ENCODE data around the gene CMBL. TPM values are rescaled to one million over a fixed set of nuclear protein-coding genes. Genes with fewer than 3 reads are reported as not detected.
A peak's percentile ranks its signal among the peaks of the same experiment; 100 is the strongest.

Gene CMBL
- total RNA-seq, 4 donors from 2014 or later, result 10.3 to 32.0 (median 23.4) TPM

DNA sequence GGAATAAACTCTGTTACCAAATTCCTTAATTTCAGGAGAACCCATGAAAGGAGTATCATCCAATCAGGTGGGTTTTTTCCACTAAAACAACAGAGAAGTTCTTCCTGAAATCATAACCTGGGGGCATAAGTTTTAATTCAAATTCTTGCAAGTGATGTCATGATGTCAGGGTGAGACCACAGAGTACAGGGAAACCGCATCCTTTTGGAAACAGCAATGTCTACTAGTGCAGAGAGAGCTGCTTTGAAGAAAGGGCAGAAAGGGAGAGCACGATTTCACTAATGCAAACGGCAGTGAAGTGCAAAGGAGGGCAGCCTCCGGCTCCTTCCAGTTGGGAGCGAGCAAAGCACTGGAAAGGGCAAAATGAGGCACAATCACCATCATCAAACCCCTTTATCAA is 20.6 kb upstream of the CMBL start:
- TF ChIP-seq, protein P1, sequence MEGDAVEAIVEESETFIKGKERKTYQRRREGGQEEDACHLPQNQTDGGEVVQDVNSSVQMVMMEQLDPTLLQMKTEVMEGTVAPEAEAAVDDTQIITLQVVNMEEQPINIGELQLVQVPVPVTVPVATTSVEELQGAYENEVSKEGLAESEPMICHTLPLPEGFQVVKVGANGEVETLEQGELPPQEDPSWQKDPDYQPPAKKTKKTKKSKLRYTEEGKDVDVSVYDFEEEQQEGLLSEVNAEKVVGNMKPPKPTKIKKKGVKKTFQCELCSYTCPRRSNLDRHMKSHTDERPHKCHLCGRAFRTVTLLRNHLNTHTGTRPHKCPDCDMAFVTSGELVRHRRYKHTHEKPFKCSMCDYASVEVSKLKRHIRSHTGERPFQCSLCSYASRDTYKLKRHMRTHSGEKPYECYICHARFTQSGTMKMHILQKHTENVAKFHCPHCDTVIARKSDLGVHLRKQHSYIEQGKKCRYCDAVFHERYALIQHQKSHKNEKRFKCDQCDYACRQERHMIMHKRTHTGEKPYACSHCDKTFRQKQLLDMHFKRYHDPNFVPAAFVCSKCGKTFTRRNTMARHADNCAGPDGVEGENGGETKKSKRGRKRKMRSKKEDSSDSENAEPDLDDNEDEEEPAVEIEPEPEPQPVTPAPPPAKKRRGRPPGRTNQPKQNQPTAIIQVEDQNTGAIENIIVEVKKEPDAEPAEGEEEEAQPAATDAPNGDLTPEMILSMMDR (IDR thresholded peaks at IDR 0.05), result no peak
- TF ChIP-seq POLR2A (IDR thresholded peaks at IDR 0.05), result no peak
- WGBS, 2 donors, result 91 to 93% methylated on average over 5 of the region's 5 CpGs
- Histone ChIP-seq H3K36me3 (no peaks in the 10 kb centered on the region), H3K27me3 (no peaks in the 10 kb centered on the region), H3K4me1 (peaks cover 45 to 48% of the 10 kb centered on the region in 2 donors), H3K27ac (peak overlapping the region; percentile 87 to 90 (median 88)), H3K9me3 (no peaks in the 10 kb centered on the region), H3K4me3 (replicated peaks in 1 of 3) (no peak overlapping the region)
- no peak for DNase-seq
- intact Hi-C loops (cut with DNase I), result no loop called here

DNA sequence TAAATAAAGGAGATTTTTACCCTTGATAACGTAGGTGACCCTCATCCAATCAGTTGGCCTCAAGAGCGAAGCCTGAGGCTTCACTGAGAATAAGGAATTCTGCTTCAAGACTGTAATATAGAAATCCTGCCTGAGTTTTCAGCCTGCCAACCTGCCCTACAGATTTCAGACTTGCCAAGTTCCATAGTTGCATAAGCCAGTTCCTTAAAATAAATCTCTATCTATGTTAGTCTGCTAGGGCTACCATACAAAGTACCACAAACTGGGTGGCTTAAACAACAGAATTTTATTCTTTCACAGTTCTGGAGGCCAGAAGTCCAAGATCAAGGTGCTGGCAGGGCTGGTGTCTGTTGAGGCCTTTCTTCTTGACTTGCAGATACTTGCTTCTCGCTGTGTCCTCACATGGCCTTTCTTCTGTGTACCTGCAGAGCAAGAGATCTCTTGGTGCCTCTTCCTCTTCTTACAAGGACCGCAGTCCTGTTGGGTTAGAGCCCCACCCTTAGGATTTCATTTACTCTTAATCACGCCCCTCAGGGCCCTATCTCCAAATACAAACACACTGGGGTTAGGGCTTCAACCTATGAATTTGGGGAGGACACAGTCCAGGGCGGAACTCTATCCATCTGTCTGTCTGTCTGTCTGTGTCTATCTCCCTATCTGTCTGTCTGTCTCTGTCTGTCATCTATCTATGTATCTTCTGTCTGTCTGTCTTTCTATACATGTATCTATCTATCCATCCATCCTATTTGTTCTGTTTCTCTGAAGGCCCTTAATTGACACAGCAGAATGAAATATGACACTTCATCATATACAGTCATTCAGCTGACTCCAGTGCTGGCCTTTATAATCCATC is 17.0 kb upstream of the CMBL start:
- intact Hi-C loops (cut with DNase I), result no loop called here
- Histone ChIP-seq H3K27me3 (no peaks in the 10 kb centered on the region), H3K4me1 (peaks cover 14 to 17% of the 10 kb centered on the region in 2 donors), H3K9me3 (no peaks in the 10 kb centered on the region), H3K27ac (peak overlapping the region in 1 of 3 donors; percentile 45), H3K4me3 (replicated peaks in 1 of 3) (no peak overlapping the region), H3K36me3 (no peaks in the 10 kb centered on the region)
- 93 to 96% methylated on average over 6 of the region's 6 CpGs for WGBS, 2 donors
- TF ChIP-seq, protein P1 (IDR thresholded peaks at IDR 0.05), result no peak
- no peak for TF ChIP-seq POLR2A (IDR thresholded peaks at IDR 0.05)
- no peak for DNase-seq

DNA sequence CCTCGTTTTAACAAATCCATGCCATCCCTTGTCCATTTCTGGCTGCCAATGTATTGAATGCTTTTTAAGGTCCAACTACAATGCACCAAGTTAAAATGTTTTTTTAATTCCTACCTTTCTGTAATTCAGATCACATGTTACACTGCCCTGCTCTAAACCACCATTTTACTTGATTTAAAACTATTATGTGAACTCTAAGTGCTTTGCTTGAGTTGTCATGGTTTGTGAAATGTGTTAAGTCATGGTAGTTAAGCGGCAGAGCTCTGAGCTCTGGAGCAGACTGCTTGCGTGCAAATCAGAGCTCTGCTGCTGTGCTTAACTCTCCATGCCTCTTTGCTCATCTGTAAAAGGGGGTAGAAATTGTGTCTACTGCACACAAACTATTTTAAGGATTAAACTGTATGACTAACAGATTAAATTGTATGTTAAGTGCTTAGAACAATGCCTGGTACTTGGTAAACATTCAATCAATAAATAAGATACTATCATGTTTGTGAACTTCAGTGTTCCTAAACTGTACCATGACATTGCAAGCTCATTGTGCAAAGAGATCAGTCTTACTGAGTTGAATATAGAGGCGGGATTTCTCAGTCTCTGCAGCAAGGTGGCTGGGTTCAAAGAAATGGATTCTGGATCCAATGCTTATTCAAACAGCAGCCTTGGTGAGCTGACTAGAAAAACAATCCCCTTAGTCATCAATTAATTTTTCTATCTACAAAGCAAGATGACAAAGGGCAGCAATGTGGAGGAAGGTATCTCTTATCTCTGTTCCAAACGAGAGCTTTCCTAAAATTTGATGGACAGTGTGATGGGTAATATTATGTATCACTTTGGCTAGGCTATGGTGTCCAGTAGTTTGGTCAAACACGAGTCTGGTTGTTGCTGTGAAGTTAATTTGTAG is 16.1 kb upstream of the CMBL start:
- H3K4me1 ChIP-seq, result peaks cover 5 to 9% of the 10 kb centered on the region in 2 donors
- no peak overlapping the region for H3K4me3 ChIP-seq (replicated peaks in 1 of 3)
- intact Hi-C loops (cut with DNase I), result no loop called here
- WGBS, 2 donors, result 65 to 70% methylated on average over 6 of the region's 6 CpGs
- H3K27me3 ChIP-seq, result no peaks in the 10 kb centered on the region
- peak; percentile 40 to 47 for DNase-seq
- no peaks in the 10 kb centered on the region for H3K36me3 ChIP-seq
- peak overlapping the region; percentile 4 to 55 (median 38) for H3K27ac ChIP-seq
- TF ChIP-seq, protein P1 (IDR thresholded peaks at IDR 0.05), result no peak
- TF ChIP-seq POLR2A (IDR thresholded peaks at IDR 0.05), result no peak
- no peaks in the 10 kb centered on the region for H3K9me3 ChIP-seq

DNA sequence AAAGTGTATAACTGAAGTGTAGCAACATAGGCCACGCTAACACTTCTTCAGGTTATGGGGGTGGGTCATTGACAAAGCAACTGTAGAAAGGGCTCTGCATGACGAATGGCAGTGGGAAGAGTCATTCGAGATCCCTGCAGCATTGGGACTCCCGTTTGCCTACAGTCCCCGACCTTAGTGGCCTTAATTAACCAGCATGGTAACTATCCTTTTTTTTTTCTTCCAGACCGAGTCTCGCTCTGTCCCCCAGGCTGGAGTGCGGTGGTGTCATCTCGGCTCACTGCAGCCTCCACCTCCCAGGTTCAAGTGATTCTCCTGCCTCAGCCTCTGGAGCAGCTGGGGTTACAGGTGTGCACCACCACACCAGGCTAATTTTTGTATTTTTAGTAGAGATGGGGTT is 14.2 kb upstream of the CMBL start:
- H3K9me3 ChIP-seq, result no peaks in the 10 kb centered on the region
- H3K36me3 ChIP-seq, result no peaks in the 10 kb centered on the region
- no peaks in the 10 kb centered on the region for H3K27me3 ChIP-seq
- no peak overlapping the region for H3K27ac ChIP-seq
- WGBS, 2 donors, result 85 to 91% methylated on average over 9 of the region's 9 CpGs
- DNase-seq, result no peak
- H3K4me3 ChIP-seq (replicated peaks in 1 of 3), result no peak overlapping the region
- TF ChIP-seq, protein P1 (IDR thresholded peaks at IDR 0.05), result no peak
- TF ChIP-seq POLR2A (IDR thresholded peaks at IDR 0.05), result no peak
- H3K4me1 ChIP-seq, result peaks cover 0 to 9% of the 10 kb centered on the region in 2 donors
- intact Hi-C loops (cut with DNase I), result no loop called here

All from thyroid gland (tissue), 4 donors.